Common myeloid progenitor, CD34-positive (primary cell): Measurements from ENCODE around the gene NEUROD2. TPM values are rescaled to one million over a fixed set of nuclear protein-coding genes. Genes with fewer than 3 reads are reported as not detected.

Experiments
- CTCF ChIA-PET: fragments of 350-600 bp; sonication (Branson Sonifier 250); formaldehyde crosslinking; loops from one replicate; lab custom pipeline; 2021; ENCODE audit warnings: antibody characterized with exemption; lab: Charles Lee
- POLR2A ChIA-PET: fragments of 350-600 bp; sonication (Branson Sonifier 250); formaldehyde crosslinking; loops from one replicate; lab custom pipeline; 2021; ENCODE audit warnings: antibody characterized with exemption; lab: Charles Lee
- DNase-seq, 3 donors: peaks; one replicate each; pipeline versions ENCODE4 v3.0.0 to v3.0.0-alpha.2; 2013
- H3K27ac ChIP-seq, 2 experiments: 1 replicate in 1 of 2; 2 replicates in 1 of 2; pipeline ENCODE4 v1.7.0; 2013; ENCODE audit warnings: inconsistent platforms in 2 of 2, low read length in 2 of 2, mild to moderate bottlenecking in 2 of 2, low read depth in 1 of 2, moderate library complexity in 1 of 2; ENCODE audit not compliant: severe bottlenecking in 2 of 2, insufficient read depth in 1 of 2, poor library complexity in 1 of 2
- H3K27me3 ChIP-seq, 5 experiments: replicated peaks in 2 of 5; 1 replicate in 3 of 5; 2 replicates in 2 of 5; pipeline versions ENCODE4 v1.6.1 to v1.7.0; 2013; ENCODE audit warnings: low read length in 4 of 5, mild to moderate bottlenecking in 2 of 5, moderate library complexity in 2 of 5, inconsistent platforms in 1 of 5; ENCODE audit not compliant: insufficient read depth in 5 of 5, control insufficient read depth in 4 of 5
- H3K36me3 ChIP-seq, 4 experiments: 1 replicate in 2 of 4; 2 replicates in 2 of 4; pipeline versions ENCODE4 v1.6.1 to v1.7.0; 2013; ENCODE audit warnings: low read length in 3 of 4, control low read depth in 1 of 4, mild to moderate bottlenecking in 1 of 4; ENCODE audit not compliant: control insufficient read depth in 4 of 4, insufficient read depth in 4 of 4
- H3K4me1 ChIP-seq, 4 experiments: 1 replicate in 3 of 4; 2 replicates in 1 of 4; pipeline versions ENCODE4 v1.6.1 to v1.7.1; 2013; ENCODE audit warnings: low read length in 3 of 4, mild to moderate bottlenecking in 3 of 4, control low read depth in 1 of 4, inconsistent platforms in 1 of 4, moderate library complexity in 1 of 4; ENCODE audit not compliant: control insufficient read depth in 4 of 4, insufficient read depth in 4 of 4; ENCODE audit errors: control extremely low read depth in 1 of 4
- H3K4me3 ChIP-seq, 7 experiments: 1 replicate in 4 of 7; 2 replicates in 3 of 7; pipeline versions ENCODE4 v1.5.1 to v1.7.0; 2013; ENCODE audit warnings: mild to moderate bottlenecking in 7 of 7, low read length in 6 of 7, moderate library complexity in 6 of 7, inconsistent platforms in 2 of 7, low read depth in 2 of 7, control low read depth in 1 of 7; ENCODE audit not compliant: insufficient read depth in 4 of 7, control insufficient read depth in 1 of 7; ENCODE audit errors: extremely low read depth in 1 of 7
- H3K9me3 ChIP-seq, 5 experiments: 1 replicate in 4 of 5; 2 replicates in 1 of 5; pipeline versions ENCODE4 v1.6.1 to v1.7.1; 2013; ENCODE audit warnings: low read length in 4 of 5, mild to moderate bottlenecking in 2 of 5, inconsistent platforms in 1 of 5, low read depth in 1 of 5, moderate library complexity in 1 of 5; ENCODE audit not compliant: control insufficient read depth in 4 of 5, insufficient read depth in 2 of 5; ENCODE audit errors: control extremely low read depth in 1 of 5
- WGBS: methylation state at CpG from one replicate; pipeline ENCODE4 v1.1.5; 2013; ENCODE audit not compliant: insufficient coverage; 5-methylcytosine and 5-hydroxymethylcytosine counted together
- polyA plus RNA-seq: library from polyadenylated mRNA; unstranded; fragments of 120-200 nt; gene quantifications from one replicate; pipeline ENCODE4 v1.2.1, GENCODE V29; 2013

The NEUROD2 gene
- 0.03 TPM for polyA plus RNA-seq

GRCh38 chr17:39607851-39608130 lies at the start of gene NEUROD2:
Gene NEUROD2, minus strand, starts transcription at chr17:39607920. Its CDS starts 1,321 bp downstream, at chr17:39606599.
- no peak within 1 kb of the TSS for H3K27ac ChIP-seq
- no peaks in the 10 kb centered on the region for H3K36me3 ChIP-seq
- H3K9me3 ChIP-seq: no peaks in the 10 kb centered on the region
- 9% methylated on average over 12 of the region's 20 CpGs for WGBS
- H3K27me3 ChIP-seq: peaks cover 14 to 95% (median 54%) of the 10 kb centered on the region in 5 experiments
- POLR2A ChIA-PET: no interaction called here
- peaks cover 0 to 25% (median 12%) of the 10 kb centered on the region in 4 experiments for H3K4me1 ChIP-seq
- no peak for DNase-seq
- peak within 1 kb of the TSS in 2 of 7 experiments; percentile 10 to 43 for H3K4me3 ChIP-seq
- CTCF ChIA-PET: no interaction called here

GRCh38 chr17:39655105-39655504 lies 47.4 kb upstream of the NEUROD2 start:
- no peak for DNase-seq
- POLR2A ChIA-PET: no interaction called here
- Histone ChIP-seq H3K4me3 (no peak overlapping the region), H3K9me3 (no peaks in the 10 kb centered on the region), H3K4me1 (peaks cover 0 to 37% (median 21%) of the 10 kb centered on the region in 4 experiments), H3K27me3 (no peaks in the 10 kb centered on the region), H3K36me3 (peaks cover 4 to 33% (median 15%) of the 10 kb centered on the region in 4 experiments), H3K27ac (no peak overlapping the region)
- WGBS: no CpG with 5 or more reads among the region's 2 CpGs
- CTCF ChIA-PET: interaction anchor here (0.8 to 16.4 kb wide), 7 partner anchors 16 to 79 kb away, joined by 3 to 198 read pairs (median 15); partner anchors contain the start of genes PNMT, PPP1R1B, STARD3 and TCAP

GRCh38 chr17:39653662-39654331 lies 46.1 kb upstream of the NEUROD2 start:
- ChIA-PET POLR2A (no interaction called here), CTCF (interaction anchor here (0.5 to 16.4 kb wide), 12 partner anchors 8 to 178 kb away, joined by 3 to 198 read pairs (median 4); partner anchors contain the start of genes PNMT, PPP1R1B, STARD3 and TCAP)
- Histone ChIP-seq H3K4me3 (no peak overlapping the region), H3K4me1 (peaks cover 0 to 28% (median 16%) of the 10 kb centered on the region in 4 experiments), H3K27me3 (no peaks in the 10 kb centered on the region), H3K9me3 (no peaks in the 10 kb centered on the region), H3K27ac (no peak overlapping the region), H3K36me3 (peaks cover 4 to 30% (median 16%) of the 10 kb centered on the region in 4 experiments)
- peak; percentile 63 to 78 (median 70) for DNase-seq
- 79% methylated on average over 12 of the region's 14 CpGs for WGBS

GRCh38 chr17:39653316-39653661 lies 45.6 kb upstream of the NEUROD2 start:
- 95% methylated on average over 11 of the region's 12 CpGs for WGBS
- ChIA-PET CTCF (interaction anchor here (1.1 to 16.4 kb wide), 11 partner anchors 8 to 103 kb away, joined by 3 to 198 read pairs (median 4); partner anchors contain the start of genes PNMT, PPP1R1B, STARD3 and TCAP), POLR2A (no interaction called here)
- H3K4me3 ChIP-seq: no peak overlapping the region
- peaks cover 4 to 25% (median 16%) of the 10 kb centered on the region in 4 experiments for H3K36me3 ChIP-seq
- no peaks in the 10 kb centered on the region for H3K27me3 ChIP-seq
- no peaks in the 10 kb centered on the region for H3K9me3 ChIP-seq
- H3K27ac ChIP-seq: peak overlapping the region in 1 of 2 experiments; percentile 23
- peaks cover 0 to 28% (median 15%) of the 10 kb centered on the region in 4 experiments for H3K4me1 ChIP-seq
- DNase-seq: no peak

GRCh38 chr17:39652587-39653315 lies 45.0 kb upstream of the NEUROD2 start:
- CTCF ChIA-PET: interaction anchor here (1.1 to 16.4 kb wide), 9 partner anchors 9 to 97 kb away, joined by 3 to 198 read pairs (median 10); partner anchors contain the start of genes PNMT, PPP1R1B, STARD3 and TCAP
- peak overlapping the region in 1 of 2 experiments; percentile 23 for H3K27ac ChIP-seq
- H3K4me3 ChIP-seq: no peak overlapping the region
- H3K9me3 ChIP-seq: no peaks in the 10 kb centered on the region
- POLR2A ChIA-PET: no interaction called here
- DNase-seq: no peak
- peaks cover 0 to 23% (median 13%) of the 10 kb centered on the region in 4 experiments for H3K4me1 ChIP-seq
- 90% methylated on average over 7 of the region's 7 CpGs for WGBS
- no peaks in the 10 kb centered on the region for H3K27me3 ChIP-seq
- H3K36me3 ChIP-seq: peaks cover 4 to 20% (median 12%) of the 10 kb centered on the region in 4 experiments

GRCh38 chr17:39651923-39652586 lies 44.3 kb upstream of the NEUROD2 start:
- Histone ChIP-seq H3K27ac (peak overlapping the region in 1 of 2 experiments; percentile 49), H3K27me3 (no peaks in the 10 kb centered on the region), H3K36me3 (peaks cover 2 to 18% (median 10%) of the 10 kb centered on the region in 4 experiments), H3K4me3 (no peak overlapping the region), H3K9me3 (no peaks in the 10 kb centered on the region), H3K4me1 (peaks cover 0 to 23% (median 11%) of the 10 kb centered on the region in 4 experiments)
- 59% methylated on average over 5 of the region's 8 CpGs for WGBS
- CTCF ChIA-PET: interaction anchor here (1.3 to 16.4 kb wide), 9 partner anchors 9 to 67 kb away, joined by 3 to 198 read pairs (median 10); partner anchors contain the start of genes PNMT, PPP1R1B, STARD3 and TCAP
- POLR2A ChIA-PET: no interaction called here
- no peak for DNase-seq
